ENCODE measurements around the gene CXCL5.
"Not testable (repeated sequence)": the region's sequence is repeated elsewhere in the genome, so short reads cannot be mapped to it uniquely, and the experiment has no call there.

The CXCL5 gene

GRCh38 chr4:74014332-74014731 is 15.9 kb upstream of the CXCL5 start:
- no peak for DNase-seq

- no peak for DNase-seq
These were observed 14.8 kb upstream of the CXCL5 start for GRCh38 chr4:74013264-74013663.

- DNase-seq = no peak
These were observed 13.7 kb upstream of the CXCL5 start for GRCh38 chr4:74012130-74012529.

- no peak for DNase-seq
These were observed 10.8 kb upstream of the CXCL5 start for GRCh38 chr4:74009307-74009706.

GRCh38 chr4:74006009-74006476 is 7.6 kb upstream of the CXCL5 start:
- DNase-seq = no peak

- no peak for DNase-seq
These were observed 7.1 kb upstream of the CXCL5 start for GRCh38 chr4:74005528-74005927.

GRCh38 chr4:74004668-74005067 is 6.2 kb upstream of the CXCL5 start:
- no peak for DNase-seq

- DNase-seq = no peak
These were observed 1.8 kb upstream of the CXCL5 start for GRCh38 chr4:74000301-74000700.

GRCh38 chr4:73992050-73992449 is 6.4 kb downstream of the CXCL5 start:
- no peak for DNase-seq

- DNase-seq = no peak
These were observed 6.8 kb downstream of the CXCL5 start for GRCh38 chr4:73991742-73992000.

GRCh38 chr4:73990988-73991741 is 7.3 kb downstream of the CXCL5 start:
- no peak for DNase-seq

GRCh38 chr4:73989928-73990327 is 8.5 kb downstream of the CXCL5 start:
- DNase-seq = no peak

- DNase-seq = no peak
These were observed 9.4 kb downstream of the CXCL5 start for GRCh38 chr4:73989031-73989430.

- no peak for DNase-seq
These were observed 10.4 kb downstream of the CXCL5 start, which contains the start of gene PPBP for GRCh38 chr4:73988061-73988460. TSS of gene PPBP (minus strand) at chr4:73988190. CDS start at chr4:73988103, 87 bp downstream.

GRCh38 chr4:73985528-73985852 is 13.0 kb downstream of the CXCL5 start:
- DNase-seq = no peak

GRCh38 chr4:73984736-73985527 is 13.5 kb downstream of the CXCL5 start:
- no peak for DNase-seq

GRCh38 chr4:73981175-73981574 is 17.3 kb downstream of the CXCL5 start:
- DNase-seq = not testable (repeated sequence)

GRCh38 chr4:73979407-73979957 is 19.0 kb downstream of the CXCL5 start:
- no peak for DNase-seq

GRCh38 chr4:73978886-73979285 is 19.6 kb downstream of the CXCL5 start:
- no peak for DNase-seq

- DNase-seq = no peak
These were observed 21.8 kb downstream of the CXCL5 start for GRCh38 chr4:73976716-73977115.

- no peak for DNase-seq
These were observed 22.3 kb downstream of the CXCL5 start for GRCh38 chr4:73976217-73976616.

GRCh38 chr4:73974352-73974751 is 24.1 kb downstream of the CXCL5 start:
- no peak for DNase-seq

GRCh38 chr4:73970945-73971344 is 27.5 kb downstream of the CXCL5 start:
- no peak for DNase-seq

- DNase-seq = no peak
These were observed 28.5 kb downstream of the CXCL5 start for GRCh38 chr4:73970011-73970410.

Data from NCI-H1436 (cell line).